Activated CD4-positive, alpha-beta memory T cell treated with anti-CD3 and anti-CD28 coated beads, Interleukin-2, amount 10 ng/mL, durations not matched to agents 7 days and 5 days (primary cell): ENCODE data around the gene TOR2A. TPM values are rescaled to one million over a fixed set of nuclear protein-coding genes. Genes with fewer than 3 reads are reported as not detected.

Experiments
- CTCF ChIA-PET: fragments of 350-600 bp; sonication (Branson Sonifier 250); formaldehyde crosslinking; loops from one replicate; lab custom pipeline; 2021; ENCODE audit warnings: antibody characterized with exemption, inconsistent platforms; lab: Charles Lee
- POLR2A ChIA-PET: fragments of 350-600 bp; sonication (Branson Sonifier 250); formaldehyde crosslinking; loops from one replicate; lab custom pipeline; 2021; ENCODE audit warnings: antibody characterized with exemption; lab: Charles Lee
- DNase-seq: peaks from one replicate; pipeline ENCODE4 v3.0.0-alpha.2; 2020
- H3K27ac Mint-ChIP-seq: one replicate; pipeline ENCODE4 v1.8.0; 2021; ENCODE audit warnings: mild to moderate bottlenecking, mixed read lengths
- H3K27me3 Mint-ChIP-seq: one replicate; pipeline ENCODE4 v1.8.0; 2021; ENCODE audit warnings: mixed read lengths
- H3K36me3 Mint-ChIP-seq: one replicate; pipeline ENCODE4 v1.8.0; 2021; ENCODE audit warnings: low read depth, mixed read lengths
- H3K4me1 Mint-ChIP-seq: one replicate; pipeline ENCODE4 v1.8.0; 2021; ENCODE audit warnings: mixed read lengths
- H3K4me3 Mint-ChIP-seq: one replicate; pipeline ENCODE4 v1.8.0; 2021; ENCODE audit warnings: mild to moderate bottlenecking, mixed read lengths
- H3K9me3 Mint-ChIP-seq: one replicate; pipeline ENCODE4 v1.8.0; 2021; ENCODE audit warnings: mixed read lengths
- total RNA-seq, 2 experiments: library from RNA; stranded (reverse); gene quantifications; one replicate each; pipeline ENCODE4 v1.2.3, GENCODE V29; 2021

The TOR2A gene
- total RNA-seq, 2 experiments from 2014 or later, result 20.6 to 23.3 TPM

DNA sequence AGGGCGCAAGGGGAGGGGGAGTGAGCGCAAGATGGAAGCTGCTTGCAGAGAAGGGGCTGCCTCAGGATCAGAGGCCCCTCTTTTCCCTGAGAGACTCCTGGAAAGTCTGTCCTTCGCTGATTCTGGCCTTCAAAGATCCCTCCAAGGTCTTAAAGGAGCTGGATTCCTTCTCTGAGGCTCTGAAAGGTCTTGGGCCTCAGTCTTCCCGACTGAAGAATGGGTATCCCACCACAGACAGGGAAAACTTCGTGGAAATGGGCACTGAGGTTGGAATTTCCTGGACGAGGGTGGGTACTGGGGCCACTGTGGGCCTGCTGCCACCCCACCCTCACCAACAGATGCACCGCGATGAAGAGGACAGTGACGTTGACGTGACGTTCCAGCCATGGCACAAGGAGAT lies 22.7 kb downstream of the TOR2A start:
- H3K9me3 Mint-ChIP-seq, result no peaks in the 10 kb centered on the region
- H3K4me3 Mint-ChIP-seq, result no peak overlapping the region
- peaks cover 38% of the 10 kb centered on the region for H3K4me1 Mint-ChIP-seq
- CTCF ChIA-PET, result interaction anchor here (0.6 to 2.1 kb wide), 2 partner anchors 22 to 158 kb away, joined by 3 to 15 read pairs; partner anchors contain the start of gene TOR2A
- peaks cover 5% of the 10 kb centered on the region for H3K36me3 Mint-ChIP-seq
- DNase-seq, result no peak
- POLR2A ChIA-PET, result interaction anchor here (0.6 to 1.4 kb wide), 2 partner anchors 15 to 23 kb away, joined by 3 to 4 read pairs; partner anchors contain the start of gene TOR2A
- H3K27ac Mint-ChIP-seq, result no peak overlapping the region
- H3K27me3 Mint-ChIP-seq, result no peaks in the 10 kb centered on the region

DNA sequence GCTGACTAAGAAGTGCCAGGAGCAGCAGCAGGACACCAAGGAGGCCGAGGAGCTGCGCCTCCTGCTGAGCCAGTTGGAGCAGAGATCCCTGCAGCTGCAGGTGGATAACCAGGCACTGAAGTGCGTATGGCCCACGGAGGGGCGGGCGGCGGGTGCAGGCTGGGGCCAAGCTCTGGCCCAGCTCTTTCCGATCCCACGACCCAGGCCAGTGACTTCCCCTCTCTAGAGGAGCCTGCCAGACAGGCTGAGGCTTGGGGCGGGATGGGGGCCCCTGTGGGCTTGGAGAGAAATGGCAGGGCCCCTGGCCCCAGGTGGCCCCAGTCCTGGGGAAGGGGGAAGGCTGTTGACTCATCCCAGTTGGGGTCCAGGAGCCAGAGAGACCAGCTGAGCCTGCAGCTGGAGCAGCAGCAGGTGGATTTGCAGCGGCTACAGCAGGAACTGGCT lies 23.2 kb downstream of the TOR2A start:
- H3K9me3 Mint-ChIP-seq, result no peaks in the 10 kb centered on the region
- POLR2A ChIA-PET, result interaction anchor here (0.6 kb wide), 1 partner anchor 14 kb away, joined by 3 read pairs; no protein-coding TSS in a partner anchor
- H3K4me1 Mint-ChIP-seq, result peaks cover 41% of the 10 kb centered on the region
- no peaks in the 10 kb centered on the region for H3K27me3 Mint-ChIP-seq
- CTCF ChIA-PET, result no interaction called here
- H3K36me3 Mint-ChIP-seq, result peaks cover 5% of the 10 kb centered on the region
- no peak overlapping the region for H3K4me3 Mint-ChIP-seq
- DNase-seq, result no peak
- H3K27ac Mint-ChIP-seq, result no peak overlapping the region

DNA sequence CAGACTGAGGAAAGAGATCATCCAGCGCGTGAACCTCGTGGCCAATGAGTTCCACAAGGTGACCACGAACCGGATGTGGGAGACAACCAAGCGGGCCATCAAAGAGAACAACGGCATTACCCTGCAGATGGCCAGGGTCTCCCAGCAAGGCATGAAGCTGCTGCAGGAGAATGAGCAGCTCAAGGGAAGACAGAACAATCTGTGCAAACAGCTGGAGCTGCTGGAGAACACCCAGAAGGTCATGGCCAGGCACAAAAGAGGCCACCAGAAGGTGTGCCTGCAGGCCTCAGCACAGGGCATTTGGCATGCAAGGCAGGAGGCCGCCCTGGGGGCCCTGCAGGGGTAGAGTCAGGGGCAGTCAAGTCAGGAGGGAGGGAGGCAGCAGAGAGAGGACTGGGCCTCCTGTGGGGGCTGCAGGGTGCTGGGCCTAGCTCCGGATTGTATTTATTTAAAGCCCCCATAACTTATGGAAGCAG lies 23.8 kb downstream of the TOR2A start:
- POLR2A ChIA-PET, result no interaction called here
- no peak overlapping the region for H3K4me3 Mint-ChIP-seq
- DNase-seq, result peak; percentile 43

DNA sequence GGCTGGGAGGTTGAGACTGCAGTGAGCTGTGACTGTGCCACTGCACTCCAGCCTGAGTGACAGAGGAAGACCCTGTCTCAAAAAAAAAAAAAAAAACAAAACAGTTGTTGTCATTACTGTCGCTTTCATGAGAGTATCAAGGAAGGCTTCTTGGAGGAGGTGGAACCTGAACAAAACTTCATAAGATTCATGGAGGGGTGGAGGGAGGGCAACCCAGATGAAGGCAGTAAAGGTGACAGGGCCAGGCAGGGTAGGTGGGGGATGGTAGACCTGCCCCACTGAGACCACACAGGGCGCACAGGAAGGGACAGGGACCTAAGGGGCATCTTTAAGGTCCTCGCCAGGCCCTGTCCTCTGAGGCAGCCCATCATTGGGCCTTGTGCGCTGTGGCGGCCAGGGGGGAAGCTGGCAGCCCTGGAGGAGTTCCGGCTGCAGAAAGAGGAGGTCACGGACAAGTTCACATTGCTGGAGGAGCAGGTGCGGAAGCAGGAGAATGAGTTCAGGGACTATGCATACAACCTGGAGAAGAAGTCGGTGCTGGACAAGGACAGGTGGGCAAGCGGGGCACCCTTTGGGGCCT lies 24.8 kb downstream of the TOR2A start:
- ChIA-PET CTCF (interaction anchor here (5.3 kb wide), 1 partner anchor 24 kb away, joined by 22 read pairs; the partner anchor contains the start of gene TOR2A), POLR2A (no interaction called here)
- no peak overlapping the region for H3K4me3 Mint-ChIP-seq
- peaks cover 33% of the 10 kb centered on the region for H3K4me1 Mint-ChIP-seq
- H3K27ac Mint-ChIP-seq, result no peak overlapping the region
- no peaks in the 10 kb centered on the region for H3K27me3 Mint-ChIP-seq
- DNase-seq, result no peak
- no peaks in the 10 kb centered on the region for H3K9me3 Mint-ChIP-seq
- peaks cover 5% of the 10 kb centered on the region for H3K36me3 Mint-ChIP-seq

More for the DNA sequence above, 23.8 kb downstream of the TOR2A start:
- no peaks in the 10 kb centered on the region for H3K27me3 Mint-ChIP-seq
- H3K27ac Mint-ChIP-seq, result no peak overlapping the region
- no peaks in the 10 kb centered on the region for H3K9me3 Mint-ChIP-seq
- peaks cover 5% of the 10 kb centered on the region for H3K36me3 Mint-ChIP-seq
- peaks cover 41% of the 10 kb centered on the region for H3K4me1 Mint-ChIP-seq
- CTCF ChIA-PET, result interaction anchor here (0.6 to 5.3 kb wide), 2 partner anchors 23 to 121 kb away, joined by 3 to 22 read pairs; partner anchors contain the start of gene TOR2A

DNA sequence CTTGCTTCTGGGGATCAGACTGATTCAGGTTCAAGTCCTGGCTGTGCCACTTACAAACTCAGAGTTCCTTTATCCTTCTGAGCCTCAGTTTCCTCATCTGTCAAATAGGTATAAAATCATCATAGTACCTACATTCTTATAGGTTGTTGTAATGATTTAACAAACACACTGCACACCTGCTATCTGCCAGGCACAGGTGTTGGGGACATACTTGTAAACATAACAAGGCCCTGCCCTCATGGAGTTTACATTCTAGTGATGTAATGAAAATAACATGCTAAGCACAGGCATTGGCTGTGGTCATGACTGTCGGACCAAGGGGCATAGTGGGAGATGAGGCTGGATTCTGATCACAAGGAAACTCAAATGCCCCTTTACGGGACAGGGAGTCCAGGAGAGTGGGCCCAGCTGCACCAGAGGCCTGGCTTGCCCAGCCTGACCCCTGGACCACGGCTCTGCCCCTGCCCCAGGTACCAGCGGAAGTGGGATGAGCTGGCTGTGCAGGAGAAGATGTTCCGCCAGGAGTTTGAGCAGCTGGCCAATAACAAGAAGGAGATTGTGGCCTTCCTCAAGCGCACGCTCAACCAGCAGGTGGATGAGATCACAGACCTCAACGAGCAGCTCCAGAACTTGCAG lies 26.0 kb downstream of the TOR2A start:
- Mint-ChIP-seq H3K4me3 (no peak overlapping the region), H3K27me3 (no peaks in the 10 kb centered on the region), H3K36me3 (peaks cover 5% of the 10 kb centered on the region), H3K9me3 (no peaks in the 10 kb centered on the region), H3K27ac (no peak overlapping the region), H3K4me1 (peaks cover 29% of the 10 kb centered on the region)
- ChIA-PET CTCF (interaction anchor here (5.3 kb wide), 1 partner anchor 25 kb away, joined by 22 read pairs; the partner anchor contains the start of gene TOR2A), POLR2A (no interaction called here)
- DNase-seq, result no peak

DNA sequence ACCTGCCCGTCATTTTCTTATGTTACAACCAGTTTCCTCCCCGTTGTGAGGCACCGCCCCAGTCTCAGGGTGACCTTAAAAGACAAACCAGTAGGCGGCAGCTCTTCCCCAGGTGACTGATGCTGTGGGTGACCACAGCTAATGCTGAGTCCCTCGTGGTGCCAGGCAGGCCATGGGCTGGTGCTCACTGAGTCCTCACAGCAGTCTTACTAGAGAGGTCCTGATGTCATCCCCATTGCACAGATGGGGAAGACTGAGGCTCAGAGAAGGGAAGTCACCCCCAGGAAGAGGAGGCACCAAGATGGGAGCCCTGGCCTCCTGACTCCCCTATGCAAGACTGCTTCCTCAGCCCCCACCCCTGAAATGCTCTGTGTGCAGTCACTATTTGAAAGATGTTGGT lies 27.3 kb downstream of the TOR2A start:
- Mint-ChIP-seq H3K4me1 (peaks cover 27% of the 10 kb centered on the region), H3K4me3 (no peak overlapping the region), H3K9me3 (no peaks in the 10 kb centered on the region), H3K27ac (peak overlapping the region; percentile 24), H3K36me3 (peaks cover 5% of the 10 kb centered on the region), H3K27me3 (no peaks in the 10 kb centered on the region)
- ChIA-PET CTCF (interaction anchor here (1.0 to 5.3 kb wide), 3 partner anchors 12 to 182 kb away, joined by 3 to 22 read pairs (median 3); partner anchors contain the start of gene TOR2A), POLR2A (interaction anchor here (1.9 kb wide), 1 partner anchor 27 kb away, joined by 5 read pairs; the partner anchor contains the start of gene TOR2A)
- peak; percentile 73 for DNase-seq

DNA sequence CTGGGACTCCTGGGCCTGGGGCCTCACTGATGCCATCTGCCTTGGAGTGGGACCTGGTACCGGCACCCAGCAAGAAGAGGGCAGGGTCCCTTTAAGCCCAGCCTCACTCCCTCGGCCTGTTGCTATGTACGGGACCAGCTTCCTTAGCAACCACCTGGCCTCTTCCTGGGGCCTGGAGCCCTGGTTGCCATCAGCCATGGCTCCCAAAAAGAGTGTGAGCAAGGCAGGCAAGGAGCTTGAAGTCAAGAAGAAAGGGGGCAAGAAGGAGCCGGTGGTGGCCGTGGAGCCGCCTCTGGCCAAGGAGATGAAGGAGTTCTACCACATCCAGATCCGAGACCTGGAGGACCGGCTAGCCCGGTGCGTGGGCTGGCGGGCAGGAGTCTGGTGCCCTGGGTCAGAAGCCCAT lies 28.3 kb downstream of the TOR2A start, which contains the start of gene CFAP157:
Gene CFAP157, plus strand, starts transcription at position 153 of the 406 bp plus-strand sequence. Its CDS starts 44 bp downstream, at position 197.
- no peaks in the 10 kb centered on the region for H3K9me3 Mint-ChIP-seq
- no peak for DNase-seq
- peaks cover 24% of the 10 kb centered on the region for H3K4me1 Mint-ChIP-seq
- CTCF ChIA-PET, result interaction anchor here (1.3 to 5.3 kb wide), 2 partner anchors 8 to 28 kb away, joined by 3 to 22 read pairs; partner anchors contain the start of genes PTRH1 and TOR2A
- H3K27ac Mint-ChIP-seq, result peak within 1 kb of the TSS; percentile 24
- POLR2A ChIA-PET, result interaction anchor here (1.9 kb wide), 1 partner anchor 28 kb away, joined by 5 read pairs; the partner anchor contains the start of gene TOR2A
- H3K4me3 Mint-ChIP-seq, result no peak within 1 kb of the TSS
- no peaks in the 10 kb centered on the region for H3K27me3 Mint-ChIP-seq
- H3K36me3 Mint-ChIP-seq, result peaks cover 5% of the 10 kb centered on the region

DNA sequence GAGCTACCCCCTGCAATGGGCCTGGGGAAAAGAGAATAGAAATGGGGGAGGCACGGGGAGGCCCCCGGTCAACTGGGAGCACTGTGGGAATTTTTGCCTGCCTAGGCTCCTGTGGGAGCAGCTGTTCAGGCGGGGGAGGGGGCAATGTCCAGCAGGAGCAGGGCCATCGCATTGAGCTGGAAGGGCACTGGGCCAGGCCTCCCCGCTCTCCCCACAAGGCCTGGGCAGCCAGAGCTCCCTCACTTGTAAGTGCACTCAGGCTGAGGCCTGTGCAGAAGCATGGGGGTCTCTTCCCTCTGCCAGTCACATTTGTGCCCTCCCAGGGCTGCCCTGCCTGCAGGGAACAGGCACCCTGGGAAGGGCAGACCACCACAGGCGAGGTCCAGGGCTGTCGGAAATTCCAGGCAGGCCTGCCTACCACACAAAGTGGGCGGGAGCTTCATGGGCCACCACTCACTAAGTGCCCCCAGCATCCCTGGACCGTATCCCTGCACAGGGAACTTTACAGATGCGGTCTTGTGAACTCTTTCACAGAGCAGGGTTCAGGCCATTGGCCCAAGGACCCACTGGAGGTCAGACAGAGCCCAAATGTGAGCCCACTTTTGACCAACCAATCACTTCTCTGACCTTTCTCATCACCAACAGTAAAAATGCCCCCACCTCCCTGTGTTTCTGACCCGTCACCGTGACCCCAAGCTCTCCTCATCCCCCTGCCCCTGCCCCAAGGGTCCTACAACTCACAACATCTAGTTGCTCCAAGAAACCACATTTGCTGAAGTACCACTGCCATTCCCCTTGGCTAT lies 29.3 kb downstream of the TOR2A start:
- DNase-seq, result no peak
- ChIA-PET POLR2A (interaction anchor here (1.1 to 4.1 kb wide), 2 partner anchors 10 to 29 kb away, joined by 3 to 15 read pairs; partner anchors contain the start of genes PTRH1, TOR2A and TTC16), CTCF (interaction anchor here (1.3 kb wide), 1 partner anchor 9 kb away, joined by 3 read pairs; the partner anchor contains the start of gene PTRH1)
- Mint-ChIP-seq H3K27me3 (no peaks in the 10 kb centered on the region), H3K36me3 (peaks cover 3% of the 10 kb centered on the region), H3K9me3 (no peaks in the 10 kb centered on the region), H3K4me3 (no peak overlapping the region), H3K4me1 (peaks cover 16% of the 10 kb centered on the region), H3K27ac (no peak overlapping the region)

DNA sequence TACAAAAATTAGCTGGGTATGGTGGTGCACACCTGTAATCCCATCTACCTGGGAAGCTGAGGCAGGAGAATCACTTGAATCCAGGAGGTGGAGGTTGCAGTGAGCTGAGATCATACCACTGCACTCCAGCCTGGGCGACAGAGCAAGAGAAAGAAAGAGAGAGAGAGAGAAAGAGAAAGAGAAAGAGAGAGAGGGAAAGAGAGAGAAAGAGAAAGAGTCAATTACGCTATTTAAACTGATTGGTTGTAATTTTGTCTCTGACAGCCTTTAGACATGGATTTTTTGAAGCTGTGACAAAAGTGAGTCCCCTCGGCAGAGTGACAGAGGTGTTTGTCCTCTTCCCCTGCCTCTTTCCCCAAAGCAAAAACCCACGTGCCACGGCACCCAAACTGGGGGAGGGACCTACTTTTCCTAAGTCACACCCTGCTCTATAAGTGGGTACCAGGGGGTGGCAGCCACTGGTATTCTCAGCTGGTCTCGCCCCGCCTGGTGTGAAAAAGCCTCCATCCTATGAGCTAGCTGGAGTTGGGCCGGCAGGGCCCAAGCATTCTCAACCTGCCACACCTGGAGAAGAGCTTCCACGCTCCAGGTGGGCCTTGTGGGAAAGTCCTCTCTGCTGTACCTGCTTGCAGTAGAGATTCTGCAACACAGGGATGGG lies 31.7 kb downstream of the TOR2A start:
- H3K27me3 Mint-ChIP-seq, result no peaks in the 10 kb centered on the region
- H3K4me3 Mint-ChIP-seq, result no peak overlapping the region
- H3K4me1 Mint-ChIP-seq, result peaks cover 24% of the 10 kb centered on the region
- DNase-seq, result no peak
- ChIA-PET CTCF (interaction anchor here (1.8 kb wide), 1 partner anchor 31 kb away, joined by 9 read pairs; the partner anchor contains the start of gene TOR2A), POLR2A (interaction anchor here (4.1 kb wide), 1 partner anchor 12 kb away, joined by 15 read pairs; the partner anchor contains the start of genes PTRH1 and TTC16)
- H3K36me3 Mint-ChIP-seq, result no peaks in the 10 kb centered on the region
- H3K9me3 Mint-ChIP-seq, result no peaks in the 10 kb centered on the region
- no peak overlapping the region for H3K27ac Mint-ChIP-seq

DNA sequence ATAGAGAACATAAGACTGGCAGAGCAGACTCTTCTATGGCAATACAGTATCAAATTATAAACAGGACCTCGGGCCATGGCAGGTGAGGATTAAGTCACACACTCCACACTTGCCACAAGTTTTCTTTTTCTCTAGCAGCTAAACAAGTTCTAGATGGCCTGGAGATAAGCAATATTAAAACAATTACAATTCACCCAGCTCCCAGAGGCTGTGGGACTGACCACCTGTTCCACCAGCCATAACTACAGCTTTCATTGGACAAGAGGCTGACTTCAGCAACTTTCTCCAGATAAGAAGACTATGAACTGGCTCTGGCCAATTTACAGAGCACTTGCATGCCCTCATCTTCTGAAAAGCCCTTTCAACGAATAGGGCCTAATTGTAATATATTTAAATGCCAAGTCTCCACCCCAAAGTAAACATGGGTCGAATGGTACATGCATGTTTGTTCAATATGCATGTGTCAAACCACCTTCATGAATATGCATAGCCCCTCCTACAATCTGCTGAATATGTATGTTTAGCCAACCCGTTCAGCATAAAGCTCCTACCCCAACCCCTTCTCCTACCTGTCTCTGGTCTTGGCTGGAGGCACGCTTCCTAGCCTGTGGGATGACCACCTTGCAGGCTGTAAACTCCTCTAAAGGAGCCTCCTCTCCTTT lies 34.4 kb downstream of the TOR2A start:
- ChIA-PET CTCF (no interaction called here), POLR2A (interaction anchor here (1.2 to 1.5 kb wide), 2 partner anchors 16 to 145 kb away, joined by 3 read pairs; partner anchors contain the start of gene TTC16)
- no peaks in the 10 kb centered on the region for H3K9me3 Mint-ChIP-seq
- no peaks in the 10 kb centered on the region for H3K36me3 Mint-ChIP-seq
- H3K27me3 Mint-ChIP-seq, result no peaks in the 10 kb centered on the region
- no peak for DNase-seq
- no peak overlapping the region for H3K27ac Mint-ChIP-seq
- peaks cover 15% of the 10 kb centered on the region for H3K4me1 Mint-ChIP-seq
- no peak overlapping the region for H3K4me3 Mint-ChIP-seq

DNA sequence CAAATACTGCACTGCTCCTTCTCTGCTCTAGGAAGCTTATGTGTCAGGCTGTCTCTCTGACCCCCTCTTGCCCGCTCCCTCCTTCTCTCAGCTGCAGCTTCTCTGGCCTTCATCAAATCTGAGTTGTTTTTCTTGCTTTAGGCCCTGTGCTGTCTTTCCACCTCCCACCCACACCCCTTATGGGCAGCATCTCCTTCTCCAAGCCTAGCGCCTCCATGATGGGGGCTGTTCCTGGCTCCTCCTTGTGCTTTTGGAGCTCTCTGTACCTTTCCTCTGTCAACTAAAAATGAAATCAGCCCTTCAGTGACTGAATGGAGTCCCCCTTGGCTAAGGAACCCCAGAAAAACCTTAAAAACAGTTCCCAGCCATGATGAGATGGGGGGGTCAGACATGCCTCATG lies 35.0 kb downstream of the TOR2A start:
- no peaks in the 10 kb centered on the region for H3K9me3 Mint-ChIP-seq
- no peaks in the 10 kb centered on the region for H3K27me3 Mint-ChIP-seq
- H3K4me1 Mint-ChIP-seq, result peaks cover 15% of the 10 kb centered on the region
- CTCF ChIA-PET, result no interaction called here
- no peaks in the 10 kb centered on the region for H3K36me3 Mint-ChIP-seq
- DNase-seq, result no peak
- H3K27ac Mint-ChIP-seq, result peak overlapping the region; percentile 9
- H3K4me3 Mint-ChIP-seq, result peak overlapping the region; percentile 22
- POLR2A ChIA-PET, result interaction anchor here (1.2 to 1.5 kb wide), 2 partner anchors 16 to 144 kb away, joined by 3 read pairs; partner anchors contain the start of gene TTC16
